Sciatic nerve (tissue), 2 donors: ENCODE results near the gene SH3RF1. TPM values are rescaled to one million over a fixed set of nuclear protein-coding genes. Genes with fewer than 3 reads are reported as not detected.
"Not testable (repeated sequence)": the region's sequence is repeated elsewhere in the genome, so short reads cannot be mapped to it uniquely, and the experiment has no call there.

Source experiments
- ATAC-seq: fragments of 200-7000 bp; cut with Tn5 transposase; one replicate; pipeline ENCODE4 v1.9.1; 2020; ENCODE audit warnings: mild to moderate bottlenecking, moderate library complexity
- DNase-seq: peaks from one replicate; pipeline ENCODE4 v3.0.0-alpha.2; 2020; ENCODE audit warnings: low spot score
- intact Hi-C: fragments of 100-400 bp; cut with DNase I; formaldehyde crosslinking; loops from one replicate; pipeline ENCODE4 v1.14.2; 2022
- total RNA-seq: library from RNA; stranded (reverse); fragmentation: NEBNext Ultra II Directional; extraction: Animal tissue kit (Norgen Biotek cat#: 25700); gene quantifications from one replicate; pipeline ENCODE4 v1.2.1, GENCODE V29; 2021
- donor health status: DM: no; HTN: no; CAD: no.
- donor health status: DM: no; HTN: no; CAD: no.

Gene SH3RF1
- total RNA-seq, 1 donor from 2014 or later, result 15.6 TPM

DNA sequence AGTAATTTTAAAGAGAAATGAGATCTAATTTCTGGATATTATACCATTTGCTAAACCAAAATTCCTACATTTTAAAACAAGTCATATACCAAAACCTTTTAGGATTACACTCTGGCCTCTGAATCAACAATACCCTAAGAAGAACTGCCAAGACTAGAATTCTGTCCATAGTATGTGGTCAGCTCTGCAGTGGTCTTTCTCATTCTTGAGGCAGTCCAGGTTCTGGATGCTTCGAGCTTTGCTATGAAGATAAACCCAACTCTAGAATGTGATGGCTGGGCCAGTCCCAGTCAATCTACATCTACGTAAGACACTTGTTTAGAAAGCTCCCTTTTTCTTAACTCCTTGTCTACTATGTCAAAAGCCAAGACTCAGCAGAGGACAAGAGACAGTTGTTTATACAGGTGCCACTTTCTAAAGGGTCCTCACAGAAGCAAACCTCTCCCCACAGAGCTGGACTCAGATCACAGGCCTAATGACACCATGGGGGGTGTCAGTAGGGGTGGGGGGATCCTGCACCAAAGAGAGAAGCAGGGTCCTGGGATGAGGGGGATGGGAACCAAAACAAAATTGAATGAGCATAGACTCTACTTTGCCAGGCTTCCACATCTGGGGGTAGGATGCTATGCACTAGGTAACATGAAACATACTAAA, 63.2 kb downstream of the SH3RF1 start:
- no peak for ATAC-seq
- DNase-seq, result no peak
- intact Hi-C loops, result no loop called here

GRCh38 chr4:169205744-169206080, 65.0 kb downstream of the SH3RF1 start:
- DNase-seq (no peak), ATAC-seq (no peak)
- intact Hi-C loops, result no loop called here

- intact Hi-C loops, result no loop called here
- no peak for ATAC-seq
- DNase-seq, result no peak
Observed at GRCh38 chr4:169205075-169205743, 65.5 kb downstream of the SH3RF1 start.

DNA sequence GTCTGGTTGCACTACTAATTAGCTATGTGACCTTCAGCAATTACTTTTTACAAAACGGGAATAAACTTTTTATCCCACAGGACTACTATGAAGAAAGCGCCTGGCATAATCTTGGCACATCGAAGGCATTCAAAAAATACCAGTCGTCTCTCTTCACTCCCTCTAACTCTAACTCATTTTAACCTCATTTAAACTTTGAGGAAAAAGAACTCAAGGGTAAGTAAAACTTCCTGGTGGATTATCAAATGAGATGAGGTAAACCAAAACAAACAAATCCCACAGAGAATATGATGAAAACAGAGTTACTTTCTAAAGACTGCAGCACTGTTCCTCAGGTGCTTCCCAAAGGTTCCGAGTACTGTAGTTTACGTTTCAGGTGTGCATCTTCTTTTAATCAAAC, 66.9 kb downstream of the SH3RF1 start:
- ATAC-seq (no peak), DNase-seq (no peak)
- intact Hi-C loops, result no loop called here

DNA sequence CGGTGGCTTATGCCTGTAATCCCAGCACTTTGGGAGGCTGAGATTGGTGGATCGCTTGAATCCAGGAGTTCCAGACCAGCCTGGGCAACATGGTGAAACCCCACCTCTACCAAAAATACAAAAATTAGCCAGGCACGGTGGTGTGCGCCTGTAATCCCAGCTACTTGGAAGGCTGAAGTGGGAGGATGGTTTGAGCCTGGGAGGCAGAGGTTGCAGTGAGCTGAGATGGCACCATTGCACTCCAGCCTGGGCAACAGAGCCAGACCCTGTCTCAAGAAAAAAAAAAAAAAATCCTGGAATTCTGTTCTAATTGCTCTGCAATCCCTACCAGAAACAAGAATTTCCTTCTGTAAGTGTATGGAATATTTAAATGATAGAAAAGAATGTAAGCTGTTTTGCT, 67.5 kb downstream of the SH3RF1 start:
- ATAC-seq, intact Hi-C loops, DNase-seq: not testable (repeated sequence)

DNA sequence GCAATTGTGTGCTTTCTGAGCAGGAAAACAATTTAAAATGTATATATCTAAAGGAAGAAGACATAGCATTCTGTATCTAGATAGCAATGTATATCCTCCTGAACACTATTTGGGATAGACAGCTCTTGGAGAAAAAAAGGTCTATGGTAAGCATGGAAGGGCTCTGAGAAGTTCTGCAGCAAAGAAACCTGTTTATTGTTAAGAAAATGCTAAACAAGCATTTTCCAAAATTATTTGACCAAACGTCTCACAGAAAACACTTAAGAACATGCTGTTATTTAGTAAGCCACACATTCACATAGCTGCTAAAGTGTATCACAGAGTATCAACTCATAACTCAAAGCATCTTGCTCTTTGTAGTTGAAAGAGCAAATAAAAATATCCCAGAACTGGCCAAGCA, 67.9 kb downstream of the SH3RF1 start:
- DNase-seq (no peak), ATAC-seq (no peak)
- intact Hi-C loops, result no loop called here

DNA sequence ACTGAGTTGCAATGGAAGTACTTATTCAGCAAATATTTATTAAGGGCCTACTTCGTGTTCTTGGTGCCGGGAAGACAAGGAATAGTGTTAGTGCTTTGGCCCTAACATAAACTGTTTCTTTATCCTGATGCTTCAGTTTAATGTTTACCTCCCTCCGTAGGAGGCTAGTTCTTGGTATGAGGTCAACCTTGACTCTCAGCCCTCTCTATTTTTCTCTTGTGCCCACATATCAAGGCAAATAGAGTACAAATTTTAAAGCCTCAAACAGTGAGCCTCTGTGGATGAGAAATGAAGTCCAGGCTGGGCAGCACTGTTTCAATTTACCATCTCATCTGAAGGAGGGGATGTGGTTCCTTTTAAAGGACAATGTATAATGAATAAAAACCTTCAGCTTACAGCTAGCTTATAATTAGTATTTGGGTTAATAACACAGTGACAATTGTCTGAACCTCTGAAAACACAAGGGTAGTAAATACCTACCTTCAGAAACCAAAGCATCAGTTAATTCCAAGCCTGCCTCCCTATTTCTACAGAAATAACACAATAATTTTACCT, 68.5 kb downstream of the SH3RF1 start:
- DNase-seq (no peak), ATAC-seq (peak; percentile 35)
- intact Hi-C loops, result no loop called here

- ATAC-seq (peak; percentile 83), DNase-seq (no peak)
- intact Hi-C loops, result no loop called here
Observed at GRCh38 chr4:169201222-169202144, 69.3 kb downstream of the SH3RF1 start.

DNA sequence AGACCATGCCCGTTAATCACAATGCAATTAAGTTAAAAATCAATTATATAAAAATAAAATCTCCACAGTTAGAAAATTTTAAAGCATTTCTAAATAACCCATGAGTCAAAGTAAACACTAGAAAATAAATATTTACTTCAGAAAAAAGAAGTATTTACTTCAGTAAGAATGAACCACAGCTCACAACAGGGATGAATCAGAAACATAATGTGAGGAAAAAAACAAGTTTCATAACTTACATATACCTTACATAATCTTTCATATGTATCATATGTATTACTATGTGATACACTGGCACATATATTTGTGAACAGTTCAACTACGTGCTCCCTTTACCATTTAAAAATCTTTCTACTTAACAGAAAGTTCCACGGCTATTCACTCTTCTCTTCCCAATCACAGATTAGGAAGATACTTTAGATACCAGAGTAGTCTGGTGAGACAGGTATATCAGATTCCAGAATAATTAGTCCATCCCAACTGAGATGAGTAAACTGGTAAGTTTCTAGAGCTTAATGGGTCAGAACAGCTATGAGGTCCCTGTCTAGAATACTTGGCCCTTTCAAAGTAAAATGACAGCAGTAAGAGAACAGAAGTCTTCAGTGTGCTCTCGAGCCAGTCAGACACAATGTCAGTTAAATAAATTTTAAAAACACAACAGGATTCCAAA, 70.3 kb downstream of the SH3RF1 start:
- no peak for ATAC-seq
- intact Hi-C loops, result no loop called here
- DNase-seq, result no peak

GRCh38 chr4:169199184-169199583, 71.6 kb downstream of the SH3RF1 start:
- DNase-seq (no peak), ATAC-seq (no peak)
- intact Hi-C loops, result no loop called here

- intact Hi-C loops, result no loop called here
- ATAC-seq, result no peak
- no peak for DNase-seq
Observed at GRCh38 chr4:169198167-169198566, 72.6 kb downstream of the SH3RF1 start.

DNA sequence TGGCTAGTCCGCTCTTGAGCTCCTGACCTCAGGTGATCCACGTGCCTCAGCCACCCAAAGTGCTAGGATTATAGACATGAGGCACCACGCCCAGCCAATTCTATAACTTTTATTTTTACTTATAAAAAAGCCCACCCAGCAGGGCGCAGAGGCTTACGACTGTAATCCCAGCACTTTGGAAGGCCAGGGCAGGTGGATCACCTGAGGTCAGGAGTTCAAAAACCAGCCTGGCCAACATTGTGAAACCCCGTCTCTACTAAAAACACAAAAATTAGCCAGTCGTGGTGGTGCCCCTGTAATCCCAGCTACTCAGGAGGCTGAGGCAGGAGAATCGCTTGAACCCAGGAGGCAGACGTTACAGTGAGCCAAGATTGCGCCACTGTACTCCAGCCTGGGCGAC, 73.5 kb downstream of the SH3RF1 start:
- DNase-seq, ATAC-seq, intact Hi-C loops: not testable (repeated sequence)

DNA sequence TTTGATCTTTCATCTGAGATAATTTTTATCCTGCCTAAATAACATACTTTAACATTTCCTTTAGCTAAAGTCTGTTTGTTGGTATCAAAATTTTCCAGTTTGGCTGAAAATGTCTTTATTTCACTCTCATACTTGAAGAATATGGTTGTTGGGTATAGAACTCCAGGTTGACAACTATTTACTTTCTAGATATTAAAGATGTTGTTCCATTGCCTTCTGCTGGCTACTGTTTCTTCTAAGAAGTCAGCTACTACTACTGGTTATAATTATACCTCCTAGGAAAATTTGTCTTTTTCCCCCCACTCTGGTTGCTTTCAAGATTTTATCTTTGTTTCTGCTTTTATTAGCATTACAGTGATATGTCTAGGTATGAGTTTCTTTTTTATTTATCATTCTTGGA, 75.7 kb downstream of the SH3RF1 start:
- intact Hi-C loops, result no loop called here
- DNase-seq (no peak), ATAC-seq (no peak)

GRCh38 chr4:169189968-169190367, 80.8 kb downstream of the SH3RF1 start:
- DNase-seq, intact Hi-C loops, ATAC-seq: not testable (repeated sequence)

DNA sequence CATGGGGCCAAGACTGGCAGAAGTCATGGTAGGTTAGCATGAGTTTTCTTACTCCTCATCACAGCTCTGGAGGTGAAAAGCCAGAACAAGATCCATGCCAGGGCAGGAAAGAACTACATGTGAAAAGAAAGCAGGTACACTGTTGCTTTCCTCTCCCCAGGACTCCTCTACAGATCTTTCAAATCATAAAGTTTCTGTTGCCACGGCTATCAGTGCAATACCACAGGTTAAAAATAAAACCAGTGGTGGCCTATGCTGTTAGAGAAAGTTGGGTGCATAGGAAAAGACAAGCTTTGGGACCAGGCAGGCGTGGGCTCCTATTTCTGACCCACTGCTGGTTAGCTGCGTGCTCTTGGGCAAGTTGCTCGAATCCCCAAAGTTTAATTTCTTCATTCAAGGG, 81.4 kb downstream of the SH3RF1 start:
- ATAC-seq (no peak), DNase-seq (no peak)
- intact Hi-C loops, result no loop called here

GRCh38 chr4:169188204-169188603, 82.6 kb downstream of the SH3RF1 start:
- ATAC-seq (no peak), DNase-seq (no peak)
- intact Hi-C loops, result no loop called here

DNA sequence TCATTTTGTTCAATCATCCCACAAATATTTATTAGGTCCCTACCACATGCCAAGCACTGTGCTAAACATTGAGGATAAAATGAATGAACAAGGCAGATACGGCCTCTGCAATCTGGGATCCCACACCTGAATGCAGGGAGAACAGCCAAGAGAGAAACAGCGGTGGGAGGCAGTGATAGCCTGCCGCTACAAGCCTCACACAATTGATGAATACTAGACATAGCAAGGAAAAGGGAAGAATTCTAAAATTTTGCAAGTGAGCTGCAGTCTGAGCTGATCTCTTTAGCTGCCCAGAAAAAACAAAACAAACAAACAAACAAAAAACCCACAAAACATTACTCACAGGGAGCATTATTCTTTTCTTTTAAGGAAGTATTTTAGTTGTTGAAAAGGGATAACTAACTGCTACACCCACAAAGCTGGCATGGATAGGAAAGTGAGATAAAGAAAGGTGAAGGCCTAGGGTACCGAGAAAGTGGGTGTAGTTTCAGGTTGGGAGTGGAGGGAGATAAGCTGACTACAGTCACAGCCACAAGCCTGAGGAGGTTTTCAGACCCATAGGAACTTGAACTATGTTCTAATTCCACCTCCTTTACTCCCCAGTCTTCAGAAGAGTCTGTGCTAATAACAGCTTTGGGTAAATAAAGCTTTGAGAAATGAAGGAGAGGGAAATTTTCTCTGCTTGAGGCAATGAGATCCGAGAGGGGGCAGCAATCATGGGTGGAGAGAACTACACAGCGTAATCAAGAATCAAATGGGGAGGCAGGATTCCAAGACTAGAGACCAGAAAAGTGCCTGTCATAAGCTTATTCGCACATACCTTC, 85.4 kb downstream of the SH3RF1 start:
- no peak for DNase-seq
- no peak for ATAC-seq
- intact Hi-C loops, result no loop called here

- intact Hi-C loops, result no loop called here
- no peak for ATAC-seq
- DNase-seq, result no peak
Observed at GRCh38 chr4:169184686-169185085, 86.1 kb downstream of the SH3RF1 start.
